GM18858 (cell line): ENCODE measurements around the gene MYD88.
"Not testable (repeated sequence)": the region's sequence is repeated elsewhere in the genome, so short reads cannot be mapped to it uniquely, and the experiment has no call there.

ENCODE experiments used
- ATAC-seq: cut with Tn5 transposase; IDR thresholded peaks from one replicate; pipeline ENCODE4 v1.9.1; 2021; ENCODE audit not compliant: unreplicated experiment

MYD88 gene

GRCh38 chr3:38125305-38126120, 12.9 kb upstream of the MYD88 start:
- no peak for ATAC-seq

GRCh38 chr3:38126121-38126892, 12.2 kb upstream of the MYD88 start:
- no peak for ATAC-seq

- no peak for ATAC-seq
Measured at GRCh38 chr3:38127611-38128302, 10.7 kb upstream of the MYD88 start.

GRCh38 chr3:38128303-38128655, 10.2 kb upstream of the MYD88 start:
- no peak for ATAC-seq

GRCh38 chr3:38129058-38129457, 9.4 kb upstream of the MYD88 start:
- ATAC-seq = no peak

GRCh38 chr3:38130631-38131065, 7.8 kb upstream of the MYD88 start:
- no peak for ATAC-seq

GRCh38 chr3:38131621-38132369, 6.7 kb upstream of the MYD88 start:
- ATAC-seq = no peak

- no peak for ATAC-seq
Measured at GRCh38 chr3:38133209-38133556, 5.3 kb upstream of the MYD88 start.

- no peak for ATAC-seq
Measured at GRCh38 chr3:38133557-38134405, 4.7 kb upstream of the MYD88 start.

GRCh38 chr3:38134517-38135143, 3.8 kb upstream of the MYD88 start:
- not testable (repeated sequence) for ATAC-seq

GRCh38 chr3:38135621-38136277, 2.7 kb upstream of the MYD88 start:
- not testable (repeated sequence) for ATAC-seq

- ATAC-seq = no peak
Measured at GRCh38 chr3:38136393-38136776, 2.1 kb upstream of the MYD88 start.

GRCh38 chr3:38136777-38137614, 1.5 kb upstream of the MYD88 start, which contains the start of gene ACAA1:
TSS of gene ACAA1 (minus strand) at chr3:38137127. CDS start at chr3:38137035, 92 bp downstream.
- ATAC-seq = peak; percentile 82

- no peak for ATAC-seq
Measured at GRCh38 chr3:38137615-38138348, 679 bp upstream of the MYD88 start.

GRCh38 chr3:38139191-38139590, 730 bp downstream of the MYD88 start:
- no peak for ATAC-seq

GRCh38 chr3:38139652-38140051, 1.2 kb downstream of the MYD88 start:
- ATAC-seq = no peak

- ATAC-seq = no peak
Measured at GRCh38 chr3:38140326-38141172, 2.1 kb downstream of the MYD88 start.
